ENCODE results near the gene ZNF490.
"Not testable (repeated sequence)": the region's sequence is repeated elsewhere in the genome, so short reads cannot be mapped to it uniquely, and the experiment has no call there.

ZNF490 gene

GRCh38 chr19:12610540-12611360, at the start of gene ZNF490, which contains the start of gene ZNF791:
ZNF490 (minus strand) TSS chr19:12610813; CDS start chr19:12610680, 133 bp downstream.
ZNF791 (plus strand) TSS chr19:12610920; CDS start chr19:12611080, 160 bp downstream.
- DNase-seq (ENCODE audit: low spot score) = peak; percentile 97

- DNase-seq (ENCODE audit: low spot score) = no peak
Observed at GRCh38 chr19:12657966-12658365, 47.4 kb upstream of the ZNF490 start.

- DNase-seq (ENCODE audit: low spot score) = no peak
Observed at GRCh38 chr19:12656899-12657571, 46.4 kb upstream of the ZNF490 start.

GRCh38 chr19:12655546-12655945, 44.9 kb upstream of the ZNF490 start:
- DNase-seq (ENCODE audit: low spot score) = no peak

GRCh38 chr19:12652219-12652618, 41.6 kb upstream of the ZNF490 start:
- no peak for DNase-seq (ENCODE audit: low spot score)

- DNase-seq (ENCODE audit: low spot score) = no peak
Observed at GRCh38 chr19:12649941-12650340, 39.3 kb upstream of the ZNF490 start.

- DNase-seq (ENCODE audit: low spot score) = no peak
Observed at GRCh38 chr19:12648088-12648487, 37.5 kb upstream of the ZNF490 start.

- DNase-seq (ENCODE audit: low spot score) = no peak
Observed at GRCh38 chr19:12647490-12648071, 37.0 kb upstream of the ZNF490 start.

GRCh38 chr19:12647047-12647446, 36.4 kb upstream of the ZNF490 start:
- DNase-seq (ENCODE audit: low spot score) = no peak

- no peak for DNase-seq (ENCODE audit: low spot score)
Observed at GRCh38 chr19:12646551-12646950, 35.9 kb upstream of the ZNF490 start.

- DNase-seq (ENCODE audit: low spot score) = not testable (repeated sequence)
Observed at GRCh38 chr19:12643716-12644115, 33.1 kb upstream of the ZNF490 start.

- DNase-seq (ENCODE audit: low spot score) = no peak
Observed at GRCh38 chr19:12642506-12642905, 31.9 kb upstream of the ZNF490 start.

- no peak for DNase-seq (ENCODE audit: low spot score)
Observed at GRCh38 chr19:12641456-12641855, 30.8 kb upstream of the ZNF490 start.

- peak; percentile 57 for DNase-seq (ENCODE audit: low spot score)
Observed at GRCh38 chr19:12639901-12640613, 29.4 kb upstream of the ZNF490 start.

GRCh38 chr19:12638611-12639182, 28.1 kb upstream of the ZNF490 start:
- DNase-seq (ENCODE audit: low spot score) = no peak

- DNase-seq (ENCODE audit: low spot score) = no peak
Observed at GRCh38 chr19:12636631-12637030, 26.0 kb upstream of the ZNF490 start.

- no peak for DNase-seq (ENCODE audit: low spot score)
Observed at GRCh38 chr19:12629215-12629614, 18.6 kb upstream of the ZNF490 start.

- no peak for DNase-seq (ENCODE audit: low spot score)
Observed at GRCh38 chr19:12628040-12629022, 17.7 kb upstream of the ZNF490 start.

GRCh38 chr19:12626958-12627357, 16.3 kb upstream of the ZNF490 start:
- DNase-seq (ENCODE audit: low spot score) = no peak

- no peak for DNase-seq (ENCODE audit: low spot score)
Observed at GRCh38 chr19:12623361-12624031, 12.9 kb upstream of the ZNF490 start.
